Esophagus muscularis mucosa (tissue), 4 donors: ENCODE measurements around the gene SETX. TPM values are rescaled to one million over a fixed set of nuclear protein-coding genes. Genes with fewer than 3 reads are reported as not detected.

Source experiments
- DNase-seq: peaks from one replicate; pipeline ENCODE4 v3.0.0-alpha.2; 2017; ENCODE audit errors: extremely low spot score
- H3K27ac ChIP-seq, 4 donors: fragments of 200-600 bp; sonication (generic); replicated peaks in 1 of 4; 1 replicate in 3 of 4; 2 replicates in 1 of 4; pipeline ENCODE4 v1.5.1; 2016 to 2019; ENCODE audit warnings: mild to moderate bottlenecking in 1 of 4
- H3K27me3 ChIP-seq, 4 donors: fragments of 200-600 bp; sonication (generic); one replicate each; pipeline versions ENCODE4 v1.5.1 to v1.6.0; 2016 to 2019
- H3K36me3 ChIP-seq, 4 donors: fragments of 200-600 bp; sonication (generic); one replicate each; pipeline ENCODE4 v1.5.1; 2016 to 2019
- H3K4me1 ChIP-seq, 4 donors: fragments of 200-600 bp; sonication (generic); one replicate each; pipeline ENCODE4 v1.5.1; 2016 to 2019
- H3K4me3 ChIP-seq, 4 donors: fragments of 200-600 bp; sonication (generic); 1 replicate in 2 of 4; 2 replicates in 2 of 4; pipeline ENCODE4 v1.5.1; 2016 to 2019; ENCODE audit warnings: mild to moderate bottlenecking in 4 of 4, moderate library complexity in 1 of 4
- H3K9me3 ChIP-seq, 4 donors: fragments of 200-600 bp; sonication (generic); 1 replicate in 3 of 4; 2 replicates in 1 of 4; pipeline ENCODE4 v1.5.1; 2016 to 2019
- CTCF ChIP-seq, 3 experiments: fragments of 200-600 bp in 2 of 3; fragments of 450-650 bp in 1 of 3; sonication (generic) in 2 of 3; IDR thresholded peaks; one replicate each; pipeline ENCODE4 v1.5.1; 2017 to 2019; ENCODE audit warnings: antibody characterized with exemption in 3 of 3, mild to moderate bottlenecking in 2 of 3, moderate library complexity in 1 of 3
- EP300 ChIP-seq: sonication (generic); formaldehyde crosslinking; IDR thresholded peaks from one replicate; pipeline ENCODE4 v1.6.1; 2017; ENCODE audit warnings: antibody characterized with exemption
- POLR2A ChIP-seq: fragments of 450-650 bp; IDR thresholded peaks from one replicate; pipeline ENCODE4 v1.6.1; 2017; ENCODE audit warnings: antibody characterized with exemption, moderate library complexity, mild to moderate bottlenecking, low read depth
- POLR2AphosphoS5 ChIP-seq, 2 donors: sonication (generic); formaldehyde crosslinking; IDR thresholded peaks; one replicate each; pipeline ENCODE4 v1.6.1; 2017; ENCODE audit warnings: antibody characterized with exemption in 2 of 2
- WGBS: methylation state at CpG from one replicate; pipeline ENCODE4 v1.1.5; 2018; 5-methylcytosine and 5-hydroxymethylcytosine counted together
- intact Hi-C: fragments of 100-400 bp; cut with DNase I; formaldehyde crosslinking; loops from one replicate; pipeline ENCODE4 v1.15.1; 2023
- total RNA-seq, 4 donors: library from RNA; depleted of rRNA; stranded (reverse); fragments of >200 nt; gene quantifications; one replicate each; pipeline versions ENCODE4 v1.1.0 to v1.2.1, GENCODE V29; 2016

The SETX gene
- total RNA-seq, 4 donors from 2014 or later, result 44.1 to 46.9 (median 45.9) TPM

GRCh38 chr9:132356324-132356924, 1.6 kb upstream of the SETX start:
- peaks cover 23 to 28% (median 28%) of the 10 kb centered on the region in 4 donors for H3K4me1 ChIP-seq
- H3K9me3 ChIP-seq, result no peaks in the 10 kb centered on the region
- 87% methylated on average over 26 of the region's 26 CpGs for WGBS
- intact Hi-C loops, result no loop called here
- H3K4me3 ChIP-seq, result no peak overlapping the region
- H3K27ac ChIP-seq, result no peak overlapping the region
- H3K36me3 ChIP-seq, result peaks cover 14 to 20% (median 18%) of the 10 kb centered on the region in 4 donors
- H3K27me3 ChIP-seq, result no peaks in the 10 kb centered on the region
- TF ChIP-seq EP300, result no peak
- TF ChIP-seq POLR2AphosphoS5 (IDR thresholded peaks at IDR 0.05), result no peak
- TF ChIP-seq POLR2A, result no peak
- no peak for TF ChIP-seq CTCF (IDR thresholded peaks at IDR 0.05)
- no peak for DNase-seq

- intact Hi-C loops, result no loop called here
- no peak for DNase-seq
- Histone ChIP-seq H3K4me1 (peaks cover 25 to 49% (median 46%) of the 10 kb centered on the region in 4 donors), H3K27ac (peak overlapping the region; percentile 2 to 45 (median 18)), H3K36me3 (peaks cover 45 to 67% (median 53%) of the 10 kb centered on the region in 4 donors), H3K9me3 (no peaks in the 10 kb centered on the region), H3K4me3 (peak overlapping the region in 3 of 4 donors; percentile 1 to 30 (median 18)), H3K27me3 (no peaks in the 10 kb centered on the region)
- WGBS, result 75% methylated on average over 3 of the region's 3 CpGs
- TF ChIP-seq POLR2A (no peak), CTCF (IDR thresholded peaks at IDR 0.05) (no peak), POLR2AphosphoS5 (IDR thresholded peaks at IDR 0.05) (no peak)
These were observed 3.3 kb downstream of the SETX start for GRCh38 chr9:132351404-132352045.

- peak overlapping the region; percentile 1 to 30 (median 14) for H3K4me3 ChIP-seq
- intact Hi-C loops, result no loop called here
- TF ChIP-seq POLR2AphosphoS5 (IDR thresholded peaks at IDR 0.05), result no peak
- TF ChIP-seq EP300, result no peak
- no peak for TF ChIP-seq POLR2A
- no peak for TF ChIP-seq CTCF (IDR thresholded peaks at IDR 0.05)
These were observed 3.9 kb downstream of the SETX start for GRCh38 chr9:132350861-132351315.

GRCh38 chr9:132348676-132349075, 6.1 kb downstream of the SETX start:
- intact Hi-C loops, result loop anchor here (10.0 kb wide), 1 partner anchor 64 kb away; no protein-coding TSS in a partner anchor

More at GRCh38 chr9:132350861-132351315, 3.9 kb downstream of the SETX start:
- DNase-seq, result no peak
- peak overlapping the region; percentile 2 to 45 (median 18) for H3K27ac ChIP-seq
- H3K4me1 ChIP-seq, result peaks cover 25 to 49% (median 46%) of the 10 kb centered on the region in 4 donors
- WGBS, result 46% methylated on average over 6 of the region's 6 CpGs
- H3K27me3 ChIP-seq, result no peaks in the 10 kb centered on the region
- H3K9me3 ChIP-seq, result no peaks in the 10 kb centered on the region
- peaks cover 52 to 74% (median 59%) of the 10 kb centered on the region in 4 donors for H3K36me3 ChIP-seq

More at GRCh38 chr9:132348676-132349075, 6.1 kb downstream of the SETX start:
- WGBS, result 66% methylated on average over 5 of the region's 5 CpGs
- H3K4me1 ChIP-seq, result peaks cover 20 to 44% (median 40%) of the 10 kb centered on the region in 4 donors
- H3K36me3 ChIP-seq, result peaks cover 73 to 96% (median 81%) of the 10 kb centered on the region in 4 donors
- H3K27me3 ChIP-seq, result no peaks in the 10 kb centered on the region
- no peak overlapping the region for H3K4me3 ChIP-seq
- H3K9me3 ChIP-seq, result no peaks in the 10 kb centered on the region
- no peak for TF ChIP-seq POLR2A
- no peak for TF ChIP-seq POLR2AphosphoS5 (IDR thresholded peaks at IDR 0.05)
- no peak for TF ChIP-seq EP300
- no peak for TF ChIP-seq CTCF (IDR thresholded peaks at IDR 0.05)
- no peak overlapping the region for H3K27ac ChIP-seq
- DNase-seq, result no peak
